ENCODE results near the gene ZFP42. TPM values are rescaled to one million over a fixed set of nuclear protein-coding genes. Genes with fewer than 3 reads are reported as not detected.
"Not testable (repeated sequence)": the region's sequence is repeated elsewhere in the genome, so short reads cannot be mapped to it uniquely, and the experiment has no call there.

ZFP42 gene
- total RNA-seq, 1 donor from 2014 or later: 17.5 TPM

GRCh38 chr4:187972135-187972534, 23.4 kb upstream of the ZFP42 start:
- Mint-ChIP-seq H3K36me3 (no peaks in the 10 kb centered on the region), H3K4me1 (no peaks in the 10 kb centered on the region), H3K27ac (no peak overlapping the region), H3K4me3 (no peak overlapping the region), H3K9me3 (no peaks in the 10 kb centered on the region), H3K27me3 (ENCODE audit: low read depth) (no peaks in the 10 kb centered on the region)
- TF ChIP-seq CTCF (IDR thresholded peaks at IDR 0.05; ENCODE audit: unreplicated experiment): no peak
- DNase-seq (ENCODE audit: low spot score in 2 of 2, unreplicated experiment in 2 of 2): no peak

GRCh38 chr4:187983746-187984145, 11.8 kb upstream of the ZFP42 start:
- DNase-seq (ENCODE audit: low spot score in 2 of 2, unreplicated experiment in 2 of 2): no peak
- Mint-ChIP-seq H3K9me3 (no peaks in the 10 kb centered on the region), H3K27me3 (ENCODE audit: low read depth) (no peaks in the 10 kb centered on the region), H3K27ac (no peak overlapping the region), H3K4me3 (no peak overlapping the region), H3K4me1 (no peaks in the 10 kb centered on the region), H3K36me3 (no peaks in the 10 kb centered on the region)
- no peak for TF ChIP-seq CTCF (IDR thresholded peaks at IDR 0.05; ENCODE audit: unreplicated experiment)

GRCh38 chr4:187992971-187993370, 2.6 kb upstream of the ZFP42 start:
- H3K27me3 Mint-ChIP-seq (ENCODE audit: low read depth): peaks cover 16% of the 10 kb centered on the region
- H3K27ac Mint-ChIP-seq: no peak overlapping the region
- peaks cover 5% of the 10 kb centered on the region for H3K36me3 Mint-ChIP-seq
- no peak overlapping the region for H3K4me3 Mint-ChIP-seq
- no peak for DNase-seq (ENCODE audit: low spot score in 2 of 2, unreplicated experiment in 2 of 2)
- TF ChIP-seq CTCF (IDR thresholded peaks at IDR 0.05; ENCODE audit: unreplicated experiment): no peak
- peaks cover 14% of the 10 kb centered on the region for H3K4me1 Mint-ChIP-seq
- H3K9me3 Mint-ChIP-seq: peaks cover 11% of the 10 kb centered on the region

- Mint-ChIP-seq H3K27me3 (ENCODE audit: low read depth) (peaks cover 16% of the 10 kb centered on the region), H3K9me3 (peaks cover 11% of the 10 kb centered on the region), H3K27ac (no peak overlapping the region), H3K4me3 (peak overlapping the region; percentile 35), H3K36me3 (peaks cover 5% of the 10 kb centered on the region), H3K4me1 (peaks cover 14% of the 10 kb centered on the region)
- TF ChIP-seq CTCF (IDR thresholded peaks at IDR 0.05; ENCODE audit: unreplicated experiment): no peak
- no peak for DNase-seq (ENCODE audit: low spot score in 2 of 2, unreplicated experiment in 2 of 2)
Observed at GRCh38 chr4:187993827-187994226, 1.7 kb upstream of the ZFP42 start.

GRCh38 chr4:187996502-187997177, 1.1 kb downstream of the ZFP42 start:
- H3K27me3 Mint-ChIP-seq (ENCODE audit: low read depth): peaks cover 16% of the 10 kb centered on the region
- H3K27ac Mint-ChIP-seq: peak overlapping the region; percentile 89
- H3K4me1 Mint-ChIP-seq: peaks cover 15% of the 10 kb centered on the region
- DNase-seq (ENCODE audit: low spot score in 2 of 2, unreplicated experiment in 2 of 2): peak in 1 of 2 experiments; percentile 44
- H3K9me3 Mint-ChIP-seq: peaks cover 11% of the 10 kb centered on the region
- peak overlapping the region; percentile 80 for H3K4me3 Mint-ChIP-seq
- peaks cover 16% of the 10 kb centered on the region for H3K36me3 Mint-ChIP-seq
- no peak for TF ChIP-seq CTCF (IDR thresholded peaks at IDR 0.05; ENCODE audit: unreplicated experiment)

- not testable (repeated sequence) for DNase-seq (ENCODE audit: low spot score in 2 of 2, unreplicated experiment in 2 of 2); H3K9me3 Mint-ChIP-seq
- Mint-ChIP-seq H3K27ac (peak overlapping the region; percentile 69), H3K4me1 (peaks cover 15% of the 10 kb centered on the region), H3K27me3 (ENCODE audit: low read depth) (peaks cover 16% of the 10 kb centered on the region), H3K4me3 (peak overlapping the region; percentile 37), H3K36me3 (peaks cover 27% of the 10 kb centered on the region)
Observed at GRCh38 chr4:187997991-187998390, 2.4 kb downstream of the ZFP42 start.
